HUDEP-2 (cell line): ENCODE measurements around the gene ADAMTS20.

ENCODE experiments used
- DNase-seq, 76 experiments: peaks; one replicate each; lab custom pipeline; 2025; ENCODE audit not compliant: unreplicated experiment in 76 of 76; lab: John Stamatoyannopoulos, UW

Gene ADAMTS20

GRCh38 chr12:43320281-43320680, 231.7 kb downstream of the ADAMTS20 start:
- no peak for DNase-seq

DNA sequence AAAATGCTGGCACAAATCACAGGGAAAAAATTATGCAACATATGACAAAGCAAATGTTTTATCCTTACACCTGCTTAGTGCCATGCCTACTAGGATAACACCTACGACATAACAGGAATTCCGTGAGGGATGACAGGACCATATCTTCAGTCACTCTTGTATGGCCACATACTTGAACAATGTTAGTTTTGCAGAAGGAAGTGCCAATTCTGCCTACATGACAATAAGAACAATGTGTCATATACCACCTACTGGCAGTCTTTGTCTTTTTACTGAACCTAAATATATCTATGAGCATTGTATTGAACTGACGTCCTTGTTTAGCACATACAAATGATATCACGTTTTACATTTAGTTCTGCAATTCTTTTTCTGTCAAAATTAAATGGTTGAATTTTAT, 234.0 kb downstream of the ADAMTS20 start:
- DNase-seq = no peak

DNA sequence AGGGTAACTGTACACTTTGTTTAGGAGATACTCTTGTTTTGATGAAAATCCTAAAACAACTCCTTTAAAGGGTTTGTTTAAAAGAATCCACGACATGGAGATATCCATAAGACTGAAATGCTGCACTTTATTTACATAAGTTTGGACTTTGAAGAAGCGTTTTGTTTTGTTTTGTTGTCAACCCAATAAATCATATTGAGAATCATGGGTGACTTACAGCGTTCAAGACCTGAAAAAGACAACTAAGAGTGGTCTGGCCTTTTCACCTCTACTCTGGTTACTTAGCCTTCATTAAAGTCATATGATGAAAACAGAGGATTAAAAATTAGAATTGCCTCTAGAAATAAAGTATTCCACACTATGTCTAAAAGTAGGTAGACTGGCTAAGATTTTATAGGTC, 234.8 kb downstream of the ADAMTS20 start:
- DNase-seq = no peak

- DNase-seq = no peak
Observed at GRCh38 chr12:43316520-43316919, 235.5 kb downstream of the ADAMTS20 start.

GRCh38 chr12:43315961-43316360, 236.0 kb downstream of the ADAMTS20 start:
- DNase-seq = no peak

DNA sequence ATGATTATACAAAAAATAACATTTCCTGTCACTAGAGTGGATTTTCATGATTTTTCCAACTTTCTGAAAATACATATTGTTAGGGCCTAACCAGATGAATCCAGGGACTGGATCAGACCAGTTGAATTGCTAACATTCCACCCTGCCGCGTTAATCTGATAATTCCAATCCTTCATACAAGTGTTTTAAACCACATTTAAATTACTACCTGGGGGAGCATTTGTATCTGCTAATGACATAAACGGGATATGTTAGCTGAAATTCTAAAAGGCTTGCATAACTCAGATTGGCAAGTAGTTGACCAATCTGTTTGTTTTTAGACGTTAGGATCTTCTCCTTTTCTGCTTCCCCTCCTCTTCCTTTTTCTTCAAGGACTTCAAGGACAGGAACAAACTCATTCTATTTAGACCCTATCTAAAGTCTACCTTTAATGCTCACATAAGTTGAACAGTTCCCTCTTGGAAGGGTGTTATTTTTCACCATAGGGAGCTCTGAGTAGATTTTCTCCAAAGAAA, 239.0 kb downstream of the ADAMTS20 start:
- DNase-seq = no peak

DNA sequence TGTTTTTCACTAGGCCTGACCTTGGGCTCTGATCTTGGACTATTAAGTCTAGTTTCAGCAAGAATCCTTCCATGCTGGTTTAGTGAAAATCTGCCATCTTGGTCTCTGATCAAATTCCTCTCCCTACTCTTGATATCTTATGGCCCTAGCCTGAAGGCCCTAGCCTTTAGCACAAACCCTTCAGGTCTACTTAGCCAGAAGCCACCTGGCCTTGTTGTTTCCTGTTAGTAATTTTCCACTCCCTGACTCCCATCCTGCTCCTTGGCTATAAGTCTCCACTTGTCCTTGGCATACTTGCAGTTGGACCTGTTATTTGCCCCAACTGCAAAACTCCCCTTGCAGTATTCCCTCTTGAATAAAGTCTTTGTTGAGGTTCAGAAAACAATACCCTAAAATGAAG, 241.4 kb downstream of the ADAMTS20 start:
- no peak for DNase-seq

- DNase-seq = no peak
Observed at GRCh38 chr12:43309959-43310358, 242.0 kb downstream of the ADAMTS20 start.

DNA sequence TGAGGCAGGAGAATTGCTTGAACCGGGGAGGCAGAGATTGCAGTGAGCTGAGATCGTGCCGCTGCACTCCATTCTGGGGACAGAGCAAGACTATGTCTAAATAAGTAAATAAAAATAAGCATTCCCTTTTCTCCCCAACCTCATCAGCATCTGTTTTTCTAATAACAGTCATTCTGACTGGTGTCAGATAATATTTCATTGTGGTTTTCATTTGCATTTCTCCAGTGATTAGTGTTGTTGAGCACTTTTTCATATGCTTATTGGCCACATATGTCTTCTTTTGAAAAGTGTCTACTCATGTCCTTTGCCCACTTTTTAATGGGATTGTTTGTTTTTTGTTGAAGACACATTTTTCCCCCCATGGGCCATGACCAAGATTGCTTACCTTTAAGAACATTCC, 243.2 kb downstream of the ADAMTS20 start:
- DNase-seq = no peak

- no peak for DNase-seq
Observed at GRCh38 chr12:43307126-43307525, 244.9 kb downstream of the ADAMTS20 start.

DNA sequence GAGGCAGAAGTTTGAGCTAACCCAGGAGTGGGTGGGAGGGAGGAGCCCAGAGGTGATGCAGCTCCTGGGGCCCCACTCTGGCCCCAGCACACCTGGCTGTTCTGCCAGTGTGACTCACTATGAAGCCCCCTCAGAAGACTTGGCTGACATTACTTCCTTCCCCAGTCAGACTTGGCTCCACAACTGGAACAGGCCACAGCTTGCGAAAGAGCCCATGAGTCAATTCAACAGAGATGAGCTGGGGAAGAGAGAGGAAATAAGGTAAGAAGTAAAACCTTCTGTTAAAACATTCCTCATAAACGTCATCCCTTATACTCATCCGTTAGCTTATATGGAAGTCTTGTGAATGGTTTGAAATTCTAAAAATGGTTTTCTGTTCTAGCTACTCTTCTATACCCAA, 245.9 kb downstream of the ADAMTS20 start:
- no peak for DNase-seq

DNA sequence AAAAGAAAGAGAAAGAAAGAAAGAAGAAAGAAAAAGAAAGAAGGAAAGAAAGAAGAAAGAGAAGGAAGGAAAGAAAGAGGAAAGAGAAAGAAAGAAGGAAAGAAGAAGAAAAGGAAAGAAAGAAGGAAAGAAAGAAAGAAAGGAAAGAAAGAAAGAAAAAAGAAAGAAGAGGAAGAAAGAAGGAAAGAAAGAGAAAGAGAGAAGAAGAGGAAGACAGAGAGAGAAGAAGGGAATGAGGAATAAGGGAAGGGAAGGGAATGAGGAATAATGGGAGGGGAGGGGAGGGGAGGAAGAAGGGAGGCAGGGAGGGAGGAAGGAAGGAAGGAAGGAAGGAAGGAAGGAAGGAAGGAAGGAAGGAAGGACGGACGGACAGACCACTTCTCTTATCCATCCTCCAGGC, 246.9 kb downstream of the ADAMTS20 start:
- no peak for DNase-seq
